Gastroesophageal sphincter (tissue), 4 donors: ENCODE measurements around the gene CIT. TPM values are rescaled to one million over a fixed set of nuclear protein-coding genes. Genes with fewer than 3 reads are reported as not detected.

ENCODE experiments used
- ATAC-seq: fragments of 150-250 bp; one replicate; pipeline ENCODE4 v1.9.1; 2016; ENCODE audit warnings: mild to moderate bottlenecking, moderate library complexity
- H3K27ac ChIP-seq, 4 donors: fragments of 200-600 bp; sonication (generic) in 3 of 4; 1 replicate in 3 of 4; 2 replicates in 1 of 4; pipeline ENCODE4 v1.5.1; 2016 to 2019
- H3K27me3 ChIP-seq: fragments of 200-600 bp; sonication (generic); one replicate; pipeline ENCODE4 v1.5.1; 2019
- H3K36me3 ChIP-seq, 2 donors: fragments of 200-600 bp; sonication (generic); one replicate each; pipeline ENCODE4 v1.5.1; 2019; ENCODE audit warnings: control low read depth in 1 of 2
- H3K4me1 ChIP-seq, 3 donors: fragments of 200-600 bp; sonication (generic); 1 replicate in 2 of 3; 2 replicates in 1 of 3; pipeline ENCODE4 v1.5.1; 2016 to 2019; ENCODE audit warnings: control low read depth in 2 of 3
- H3K4me3 ChIP-seq, 2 donors: fragments of 200-600 bp; sonication (generic); one replicate each; pipeline ENCODE4 v1.5.1; 2019; ENCODE audit warnings: mild to moderate bottlenecking in 1 of 2, moderate library complexity in 1 of 2
- H3K9me3 ChIP-seq, 3 donors: fragments of 200-600 bp; sonication (generic); one replicate each; pipeline ENCODE4 v1.5.1; 2017 to 2019; ENCODE audit warnings: control low read depth in 2 of 3
- CTCF ChIP-seq, 4 experiments: fragments of 200-600 bp in 2 of 4; fragments of 450-650 bp in 2 of 4; sonication (generic) in 1 of 4; IDR thresholded peaks; one replicate each; pipeline ENCODE4 v1.5.1; 2017 to 2019; ENCODE audit warnings: antibody characterized with exemption in 4 of 4, mild to moderate bottlenecking in 2 of 4, moderate library complexity in 2 of 4
- EP300 ChIP-seq: sonication (generic); formaldehyde crosslinking; IDR thresholded peaks from one replicate; pipeline ENCODE4 v1.6.1; 2017; ENCODE audit warnings: antibody characterized with exemption, mild to moderate bottlenecking
- POLR2A ChIP-seq, 2 donors: fragments of 450-650 bp; IDR thresholded peaks; one replicate each; pipeline ENCODE4 v1.6.1; 2017; ENCODE audit warnings: antibody characterized with exemption in 2 of 2, mild to moderate bottlenecking in 2 of 2, moderate library complexity in 1 of 2
- POLR2AphosphoS5 ChIP-seq: sonication (generic); formaldehyde crosslinking; IDR thresholded peaks from one replicate; pipeline ENCODE4 v1.6.1; 2017; ENCODE audit warnings: antibody characterized with exemption
- WGBS, 2 donors: methylation state at CpG; one replicate each; pipeline ENCODE4 v1.1.5; 2018; ENCODE audit warnings: low coverage in 1 of 2; 5-methylcytosine and 5-hydroxymethylcytosine counted together
- total RNA-seq, 4 donors: library from RNA; depleted of rRNA; stranded (reverse); fragments of >200 nt; gene quantifications; one replicate each; pipeline ENCODE4 v1.1.0, GENCODE V29; 2016

Gene CIT
- total RNA-seq, 4 donors from 2014 or later = 3.8 to 9.7 (median 6.6) TPM

DNA sequence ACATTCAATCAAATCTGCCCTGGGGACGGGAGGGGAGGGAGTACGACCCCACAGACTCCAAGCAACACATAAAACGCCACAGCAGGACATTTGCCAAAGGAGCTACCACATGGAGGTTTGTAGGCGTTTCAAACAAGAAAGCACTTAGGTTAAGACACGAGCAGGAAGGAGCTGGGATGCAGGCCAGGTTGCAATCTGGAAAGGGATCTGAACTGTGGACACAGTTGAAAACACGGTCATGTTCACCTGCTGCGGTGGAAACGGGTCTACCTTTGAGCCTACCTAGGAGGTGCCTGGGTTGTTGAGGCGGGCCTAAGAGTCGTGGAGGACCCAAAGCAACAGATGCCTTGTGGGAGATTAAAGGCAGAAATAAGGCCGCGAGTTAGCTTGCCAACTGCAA is 190.8 kb downstream of the CIT start:
- WGBS, 2 donors = 83% methylated on average over 8 of the region's 12 CpGs; no CpG with 5 or more reads in 1 of the 2 donors
- H3K9me3 ChIP-seq = no peaks in the 10 kb centered on the region
- TF ChIP-seq EP300 (no peak), CTCF (IDR thresholded peaks at IDR 0.05) (no peak), POLR2AphosphoS5 (no peak), POLR2A (IDR thresholded peaks at IDR 0.05) (no peak)
- no peak overlapping the region for H3K27ac ChIP-seq
- H3K4me3 ChIP-seq = no peak overlapping the region
- peaks cover 0 to 5% (median 0%) of the 10 kb centered on the region in 3 donors for H3K4me1 ChIP-seq
- no peaks in the 10 kb centered on the region for H3K27me3 ChIP-seq
- ATAC-seq = no peak
- H3K36me3 ChIP-seq = peaks cover 0 to 16% of the 10 kb centered on the region in 2 donors

DNA sequence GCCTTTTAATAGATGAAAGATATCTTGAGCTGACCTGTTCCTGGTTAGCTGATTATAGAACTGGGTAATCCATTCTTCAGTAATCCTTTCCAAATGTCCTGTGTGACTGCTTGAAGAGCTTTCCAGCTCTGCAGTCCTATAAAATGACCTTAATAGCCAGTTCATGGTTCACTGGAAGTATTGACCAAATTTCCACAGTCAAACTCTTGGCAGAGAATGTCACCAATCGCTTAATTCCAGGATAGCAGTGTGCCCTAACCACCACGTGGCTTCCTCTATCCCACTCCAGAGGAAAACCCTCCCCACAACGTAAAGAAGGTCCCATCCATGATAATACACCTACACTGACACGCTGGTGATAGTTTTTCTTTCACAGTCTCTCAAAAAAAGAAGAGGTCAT is 191.7 kb downstream of the CIT start:
- Histone ChIP-seq H3K27me3 (no peaks in the 10 kb centered on the region), H3K4me3 (no peak overlapping the region), H3K36me3 (peaks cover 2 to 25% of the 10 kb centered on the region in 2 donors), H3K27ac (no peak overlapping the region), H3K9me3 (no peaks in the 10 kb centered on the region), H3K4me1 (peaks cover 0 to 5% (median 0%) of the 10 kb centered on the region in 3 donors)
- ATAC-seq = no peak
- 78 to 89% methylated on average over 4 of the region's 4 CpGs for WGBS, 2 donors
- TF ChIP-seq EP300 (no peak), POLR2AphosphoS5 (no peak), POLR2A (IDR thresholded peaks at IDR 0.05) (no peak), CTCF (IDR thresholded peaks at IDR 0.05) (no peak)

GRCh38 chr12:119684711-119685369 is 192.3 kb downstream of the CIT start:
- ATAC-seq = no peak
- TF ChIP-seq POLR2A (IDR thresholded peaks at IDR 0.05) (no peak), EP300 (no peak), POLR2AphosphoS5 (no peak), CTCF (IDR thresholded peaks at IDR 0.05) (no peak)
- 78 to 83% methylated on average over 10 of the region's 10 CpGs for WGBS, 2 donors

GRCh38 chr12:119683816-119684215 is 193.3 kb downstream of the CIT start:
- Histone ChIP-seq H3K36me3 (peaks cover 5 to 41% of the 10 kb centered on the region in 2 donors), H3K27me3 (no peaks in the 10 kb centered on the region), H3K4me3 (no peak overlapping the region), H3K9me3 (no peaks in the 10 kb centered on the region), H3K27ac (no peak overlapping the region), H3K4me1 (peaks cover 0 to 5% (median 0%) of the 10 kb centered on the region in 3 donors)
- no peak for TF ChIP-seq POLR2AphosphoS5
- TF ChIP-seq EP300 = no peak
- TF ChIP-seq POLR2A (IDR thresholded peaks at IDR 0.05) = no peak
- no peak for TF ChIP-seq CTCF (IDR thresholded peaks at IDR 0.05)
- ATAC-seq = no peak
- 77 to 87% methylated on average over 3 of the region's 3 CpGs for WGBS, 2 donors

More at GRCh38 chr12:119684711-119685369, 192.3 kb downstream of the CIT start:
- Histone ChIP-seq H3K4me3 (no peak overlapping the region), H3K27me3 (no peaks in the 10 kb centered on the region), H3K27ac (no peak overlapping the region), H3K36me3 (peaks cover 5 to 31% of the 10 kb centered on the region in 2 donors), H3K4me1 (peaks cover 0 to 5% (median 0%) of the 10 kb centered on the region in 3 donors), H3K9me3 (no peaks in the 10 kb centered on the region)

- no peaks in the 10 kb centered on the region for H3K9me3 ChIP-seq
- H3K27ac ChIP-seq = no peak overlapping the region
- no peaks in the 10 kb centered on the region for H3K27me3 ChIP-seq
- peaks cover 0 to 5% (median 0%) of the 10 kb centered on the region in 3 donors for H3K4me1 ChIP-seq
- TF ChIP-seq POLR2A (IDR thresholded peaks at IDR 0.05) = no peak
- no peak for TF ChIP-seq CTCF (IDR thresholded peaks at IDR 0.05)
- no peak for TF ChIP-seq POLR2AphosphoS5
- no peak for TF ChIP-seq EP300
- no peak overlapping the region for H3K4me3 ChIP-seq
- peaks cover 6 to 44% of the 10 kb centered on the region in 2 donors for H3K36me3 ChIP-seq
- WGBS, 2 donors = 62 to 79% methylated on average over 2 to 6 of the region's 6 CpGs
- no peak for ATAC-seq
These were observed 193.7 kb downstream of the CIT start for GRCh38 chr12:119683413-119683812.
